ENCODE measurements around the gene TMEM38B. TPM values are rescaled to one million over a fixed set of nuclear protein-coding genes. Genes with fewer than 3 reads are reported as not detected.
"Not testable (repeated sequence)": the region's sequence is repeated elsewhere in the genome, so short reads cannot be mapped to it uniquely, and the experiment has no call there.

The TMEM38B gene
- total RNA-seq, 1 donor from 2014 or later: 29.3 TPM

DNA sequence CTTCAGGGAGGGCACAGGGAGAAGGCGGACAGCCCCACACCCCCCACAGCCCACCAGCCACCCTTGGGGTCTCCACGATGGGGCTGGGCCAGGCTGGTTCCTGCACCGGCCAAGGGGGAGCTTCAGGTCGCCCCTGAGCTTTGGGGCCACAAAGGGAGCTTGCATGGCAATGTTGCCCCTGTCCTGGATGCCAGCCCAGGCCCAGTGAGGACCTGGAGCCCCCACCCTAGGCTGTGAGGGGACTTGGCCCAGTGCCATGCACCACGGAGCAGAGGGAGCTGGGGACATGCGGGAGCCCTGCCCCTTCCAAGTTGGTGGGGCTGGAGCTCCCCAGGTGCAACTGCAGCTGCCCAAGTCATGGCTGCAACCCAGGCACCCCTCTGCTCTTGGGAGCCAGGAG lies 18.4 kb downstream of the TMEM38B start:
- DNase-seq (ENCODE audit: low spot score in 2 of 2): no peak
- FAIRE-seq: no peak

DNA sequence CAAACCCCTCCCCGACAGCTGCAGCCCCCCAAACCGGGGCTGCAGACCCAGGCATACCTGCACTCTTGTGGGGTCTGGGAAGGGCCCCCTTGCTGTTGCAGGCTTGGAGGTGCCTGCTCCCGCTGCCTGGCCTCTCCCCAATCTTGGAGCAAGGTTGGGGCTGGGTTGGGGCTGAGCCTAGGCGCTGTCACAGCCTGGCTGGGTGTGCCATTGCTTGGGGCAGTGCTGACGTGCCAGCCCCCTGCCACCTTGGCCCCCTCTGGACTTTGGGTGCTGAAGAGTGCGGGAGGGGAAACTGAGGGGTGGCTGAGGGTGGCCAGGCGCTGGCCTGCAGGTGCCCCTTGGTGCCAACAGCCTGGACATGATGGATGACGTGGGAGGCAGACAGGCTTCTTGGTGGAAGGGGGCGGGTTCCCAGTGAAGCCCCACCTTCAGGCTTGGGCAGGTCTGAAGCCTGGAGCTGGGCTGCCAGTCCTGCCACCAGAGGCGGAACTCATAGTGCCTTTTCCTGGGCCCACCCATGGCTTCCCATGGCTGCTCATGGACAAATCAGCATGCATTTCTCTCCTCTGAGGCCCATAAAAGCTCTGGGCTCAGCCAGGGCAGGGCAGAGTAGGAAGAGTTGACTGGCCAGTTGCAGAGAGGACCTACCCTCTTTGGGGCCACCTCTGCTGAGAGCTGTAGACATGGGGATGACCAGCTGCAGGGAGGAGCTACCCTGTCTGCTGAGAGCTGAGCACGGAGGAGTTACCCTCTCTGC lies 19.1 kb downstream of the TMEM38B start:
- no peak for FAIRE-seq

DNA sequence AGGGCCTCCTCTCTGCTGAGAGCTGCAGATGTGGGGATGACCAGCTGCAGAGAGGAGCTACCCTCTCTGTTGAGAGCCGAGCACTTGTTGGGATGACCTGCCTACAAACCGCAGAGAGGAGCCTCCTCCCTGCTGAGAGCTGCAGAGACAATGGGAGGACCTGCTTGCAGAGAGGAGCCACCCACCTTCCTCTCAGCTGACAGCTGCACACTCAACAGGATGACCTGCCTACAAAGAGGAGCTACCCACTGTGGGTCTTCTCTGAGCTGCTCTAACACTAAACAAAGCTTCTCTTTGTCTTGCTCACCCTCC lies 19.6 kb downstream of the TMEM38B start:
- no peak for DNase-seq (ENCODE audit: low spot score in 2 of 2)
- no peak for FAIRE-seq

More for the DNA sequence above, 19.1 kb downstream of the TMEM38B start:
- DNase-seq (ENCODE audit: low spot score in 2 of 2): no peak

DNA sequence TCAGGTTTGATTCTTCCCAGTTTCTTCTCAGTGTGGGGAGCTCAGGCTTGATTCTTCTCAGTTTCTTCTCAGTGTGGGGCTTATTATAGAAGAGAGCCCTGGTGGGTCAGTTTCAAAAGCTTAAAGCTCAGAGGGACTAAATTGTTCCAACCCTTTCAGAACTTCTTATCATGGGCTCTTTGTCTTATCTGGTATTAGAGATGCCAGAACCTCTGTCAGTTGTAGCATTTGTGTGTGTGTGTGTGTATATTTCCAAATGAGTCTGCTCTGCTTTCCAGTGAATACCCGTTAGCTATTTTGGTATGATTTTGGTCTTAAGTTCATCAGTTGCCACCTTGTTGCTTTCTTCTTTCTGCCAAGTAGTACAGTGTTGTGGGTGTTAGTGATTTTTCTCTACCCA lies 21.8 kb downstream of the TMEM38B start:
- no peak for DNase-seq (ENCODE audit: low spot score in 2 of 2)
- no peak for FAIRE-seq

DNA sequence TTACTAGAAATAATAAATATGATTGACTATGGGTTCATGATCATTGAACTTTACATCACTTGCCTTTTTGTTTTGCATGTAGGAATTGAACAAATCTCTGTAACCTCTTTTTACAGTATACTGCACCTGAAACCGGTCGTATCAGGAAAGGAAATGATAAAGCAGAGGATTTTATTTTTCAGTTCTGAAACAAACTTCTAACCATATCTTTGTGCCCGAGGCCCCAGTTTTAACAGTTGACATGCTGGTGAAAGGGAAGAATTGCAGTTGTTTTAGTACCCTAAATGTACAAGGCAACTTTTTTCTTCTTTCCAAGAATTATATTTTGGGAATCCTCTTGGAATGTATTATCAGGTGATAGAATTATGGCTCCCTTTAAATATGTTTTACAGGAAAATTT lies 27.8 kb downstream of the TMEM38B start:
- FAIRE-seq: no peak
- no peak for DNase-seq (ENCODE audit: low spot score in 2 of 2)

DNA sequence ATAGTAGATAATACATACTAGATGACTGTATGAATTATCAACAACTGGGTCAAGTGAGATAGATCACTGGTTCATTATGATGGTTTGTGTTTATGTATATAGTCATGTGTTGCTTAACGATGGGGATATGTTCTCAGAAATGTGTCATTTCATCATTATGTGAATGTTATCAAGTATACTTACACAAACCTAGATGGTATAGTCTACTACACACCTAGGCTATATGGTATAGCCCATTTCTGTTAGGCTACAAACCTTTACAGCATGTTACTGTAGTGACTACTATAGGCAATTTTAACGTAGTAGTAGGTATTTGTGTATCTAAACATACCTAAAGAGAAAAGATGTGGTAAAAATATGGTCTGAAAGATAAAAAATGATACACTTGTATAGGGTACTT lies 31.0 kb downstream of the TMEM38B start:
- DNase-seq (ENCODE audit: low spot score in 2 of 2) (no peak), FAIRE-seq (no peak)

DNA sequence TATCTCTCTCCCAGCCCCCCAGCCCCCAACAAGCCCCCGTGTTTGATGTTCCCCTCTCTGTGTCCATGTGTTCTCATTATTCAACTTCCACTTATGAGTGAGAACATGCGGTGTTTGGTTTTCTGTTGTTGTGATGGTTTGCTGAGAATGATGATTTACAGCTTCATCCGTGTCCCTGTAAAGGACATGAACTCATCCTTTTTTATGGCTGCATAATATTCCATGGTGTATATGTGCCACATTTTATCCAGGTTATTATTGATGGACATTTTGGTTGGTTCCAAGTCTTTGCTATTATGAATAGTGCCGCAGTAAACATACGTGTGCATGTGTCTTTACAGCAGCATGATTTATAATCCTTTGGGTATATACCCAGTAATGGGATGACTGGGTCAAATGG lies 33.9 kb downstream of the TMEM38B start:
- not testable (repeated sequence) for FAIRE-seq

DNA sequence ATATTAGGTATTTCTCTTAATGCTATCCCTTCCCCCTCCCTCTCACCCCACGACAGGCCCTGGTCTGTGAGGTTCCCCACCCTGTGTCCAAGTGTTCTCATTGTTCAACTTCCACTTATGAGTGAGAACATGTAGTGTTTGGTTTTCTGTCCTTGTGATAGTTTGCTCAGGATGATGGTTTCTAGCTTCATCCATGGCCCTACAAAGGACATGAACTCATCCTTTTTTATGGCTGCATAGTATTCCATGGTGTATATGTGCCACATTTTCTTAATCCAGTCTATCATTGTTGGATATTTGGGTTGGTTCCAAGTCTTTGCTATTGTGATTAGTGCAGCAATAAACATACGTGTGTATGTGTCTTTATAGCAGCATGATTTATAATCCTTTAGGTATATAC lies 37.1 kb downstream of the TMEM38B start:
- not testable (repeated sequence) for FAIRE-seq; DNase-seq (ENCODE audit: low spot score in 2 of 2)

More for the DNA sequence above, 33.9 kb downstream of the TMEM38B start:
- not testable (repeated sequence) for DNase-seq (ENCODE audit: low spot score in 2 of 2)

DNA sequence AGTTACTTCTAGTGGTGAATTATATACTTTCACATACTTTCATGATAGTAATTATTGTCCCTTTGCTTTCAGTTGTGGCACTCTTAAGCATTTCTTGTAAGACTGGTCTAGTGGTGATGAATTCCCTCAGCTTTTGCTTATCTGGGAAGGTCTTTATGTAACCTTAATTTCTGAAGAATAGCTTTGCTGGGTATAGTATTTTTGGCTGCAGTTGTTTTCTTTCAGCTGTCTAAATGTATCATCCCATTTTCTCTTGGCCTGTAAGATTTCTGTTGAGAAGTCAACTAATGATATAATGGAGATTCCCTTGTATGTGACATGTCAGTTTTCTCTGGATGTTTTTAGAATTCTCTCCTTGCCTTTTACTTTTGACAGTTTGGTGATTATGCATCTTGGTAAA lies 41.0 kb downstream of the TMEM38B start:
- FAIRE-seq (no peak), DNase-seq (ENCODE audit: low spot score in 2 of 2) (no peak)

DNA sequence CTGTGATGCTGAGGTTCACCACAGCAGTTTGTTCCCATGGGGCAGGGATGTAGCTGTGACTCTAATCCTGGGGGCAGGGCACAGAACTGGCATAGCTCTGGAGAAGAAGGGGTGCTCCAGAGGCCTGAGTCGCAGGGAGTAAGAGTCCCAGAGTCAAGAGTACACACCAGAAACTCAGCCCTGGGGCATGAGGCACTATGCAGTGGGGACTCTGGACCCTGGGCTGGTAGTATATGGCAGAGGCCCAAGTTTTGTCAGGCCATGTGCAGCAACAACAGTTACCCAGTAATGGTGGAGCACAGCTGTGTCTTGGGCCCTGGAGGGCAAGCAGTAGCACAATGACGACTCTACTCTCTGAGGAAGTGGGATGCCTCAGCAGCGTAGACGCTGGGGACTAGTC lies 42.9 kb downstream of the TMEM38B start:
- FAIRE-seq (no peak), DNase-seq (ENCODE audit: low spot score in 2 of 2) (no peak)

DNA sequence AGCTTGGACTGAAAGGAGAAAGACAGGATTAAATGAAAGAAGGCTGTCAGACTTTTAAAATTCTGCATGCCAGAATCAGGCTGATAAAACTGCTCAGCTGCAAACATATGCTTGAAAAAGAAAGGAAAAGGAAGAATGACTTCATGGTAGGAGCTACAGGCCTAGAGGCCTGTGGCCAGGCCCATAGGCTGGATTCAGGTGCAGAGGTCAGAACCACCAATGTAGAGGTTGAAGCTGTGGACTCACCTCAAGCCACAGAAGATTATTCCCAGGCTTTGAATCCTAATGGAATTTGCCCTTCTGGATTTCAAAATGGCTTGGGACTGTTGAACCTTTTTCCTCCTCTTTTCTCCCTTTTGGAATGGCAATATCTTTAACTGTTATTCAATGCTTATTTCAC lies 47.7 kb downstream of the TMEM38B start:
- FAIRE-seq (no peak), DNase-seq (ENCODE audit: low spot score in 2 of 2) (no peak)

DNA sequence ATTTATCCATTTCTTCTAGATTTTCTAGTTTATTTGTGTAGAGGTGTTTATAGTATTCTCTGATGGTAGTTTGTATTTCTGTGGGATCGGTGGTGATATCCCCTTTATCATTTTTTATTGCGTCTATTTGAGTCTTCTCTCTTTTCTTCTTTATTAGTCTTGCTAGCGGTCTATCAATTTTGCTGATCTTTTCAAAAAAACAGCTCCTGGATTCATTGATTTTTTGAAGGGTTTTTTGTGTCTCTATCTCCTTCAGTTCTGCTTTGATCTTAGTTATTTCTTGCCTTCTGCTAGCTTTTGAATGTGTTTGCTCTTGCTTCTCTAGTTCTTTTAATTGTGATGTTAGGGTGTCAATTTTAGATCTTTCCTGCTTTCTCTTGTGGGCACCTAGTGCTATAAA lies 53.0 kb downstream of the TMEM38B start:
- FAIRE-seq; DNase-seq (ENCODE audit: low spot score in 2 of 2): not testable (repeated sequence)

DNA sequence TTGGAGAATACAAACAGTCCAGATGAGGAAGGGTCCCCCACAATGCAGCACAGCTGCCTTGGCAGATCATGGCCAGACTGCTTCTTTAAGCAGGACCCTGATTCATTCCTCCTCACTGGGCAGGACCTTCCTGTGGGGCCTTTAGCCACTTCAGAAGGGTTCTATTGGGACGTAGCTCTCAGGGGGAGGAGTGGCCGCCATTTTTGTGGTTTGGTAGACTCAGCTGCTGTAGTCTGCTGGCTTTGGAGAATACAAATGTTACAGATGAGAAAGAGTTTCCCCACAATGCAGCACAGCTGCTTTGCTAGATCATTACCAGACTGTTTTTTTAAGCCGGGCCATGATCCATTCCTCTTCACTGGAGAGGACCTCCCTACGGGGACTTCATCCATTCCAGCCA lies 57.4 kb downstream of the TMEM38B start:
- DNase-seq (ENCODE audit: low spot score in 2 of 2) (no peak), FAIRE-seq (no peak)

DNA sequence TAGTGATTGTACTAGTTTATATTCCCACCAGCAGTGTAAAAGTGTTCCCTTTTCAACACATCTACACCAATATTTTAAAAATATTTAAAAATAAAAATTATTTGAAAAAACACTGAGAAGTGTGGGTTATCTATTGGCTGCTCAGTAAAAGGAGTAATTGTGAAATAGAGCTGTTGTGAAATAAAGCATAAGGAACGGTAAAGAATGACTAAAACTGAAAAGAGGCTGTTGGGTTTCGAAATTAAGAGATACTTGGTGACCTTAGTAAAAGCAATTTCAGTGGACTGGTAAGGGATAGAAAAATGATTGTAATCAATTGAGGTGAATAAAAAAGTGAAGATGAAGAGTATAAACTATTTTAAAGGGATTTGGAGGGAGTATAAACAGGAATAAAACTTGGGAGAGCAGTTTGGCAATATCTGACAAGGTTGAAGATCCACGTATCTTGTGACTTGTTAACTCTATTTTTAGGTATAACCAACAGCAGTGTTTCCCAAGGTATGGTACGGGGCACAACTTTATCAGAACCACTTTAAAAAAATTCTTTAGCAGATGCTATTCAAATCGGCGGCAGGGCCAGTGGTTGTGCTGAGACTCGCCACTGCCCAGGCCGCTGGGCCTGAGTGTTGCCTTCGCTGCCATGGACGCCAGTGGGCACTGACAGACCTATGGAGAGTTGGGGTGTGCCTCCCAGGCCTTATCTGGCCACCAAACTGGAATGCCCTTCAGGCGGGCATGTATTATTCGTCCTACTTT lies 63.3 kb downstream of the TMEM38B start:
- no peak for DNase-seq (ENCODE audit: low spot score in 2 of 2)
- FAIRE-seq: no peak

DNA sequence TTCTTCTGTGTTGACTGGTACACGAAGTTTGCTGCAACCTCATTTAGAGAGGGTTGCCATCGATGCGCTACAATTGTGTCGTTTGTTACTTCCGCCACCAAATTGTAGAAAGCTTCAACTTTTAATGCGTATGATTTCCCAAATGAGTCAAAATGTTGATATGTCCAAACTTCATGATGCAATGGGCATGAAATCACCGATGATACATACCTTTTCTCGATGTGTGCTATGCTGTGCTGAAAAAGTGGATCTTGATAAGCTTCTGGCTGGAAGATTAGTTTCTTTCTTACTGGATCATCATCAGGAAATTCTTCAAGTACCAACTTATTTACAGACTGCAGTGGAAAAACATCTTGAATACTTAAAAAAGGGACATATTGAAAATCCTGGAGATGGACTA lies 65.7 kb downstream of the TMEM38B start:
- FAIRE-seq (no peak), DNase-seq (ENCODE audit: low spot score in 2 of 2) (no peak)

DNA sequence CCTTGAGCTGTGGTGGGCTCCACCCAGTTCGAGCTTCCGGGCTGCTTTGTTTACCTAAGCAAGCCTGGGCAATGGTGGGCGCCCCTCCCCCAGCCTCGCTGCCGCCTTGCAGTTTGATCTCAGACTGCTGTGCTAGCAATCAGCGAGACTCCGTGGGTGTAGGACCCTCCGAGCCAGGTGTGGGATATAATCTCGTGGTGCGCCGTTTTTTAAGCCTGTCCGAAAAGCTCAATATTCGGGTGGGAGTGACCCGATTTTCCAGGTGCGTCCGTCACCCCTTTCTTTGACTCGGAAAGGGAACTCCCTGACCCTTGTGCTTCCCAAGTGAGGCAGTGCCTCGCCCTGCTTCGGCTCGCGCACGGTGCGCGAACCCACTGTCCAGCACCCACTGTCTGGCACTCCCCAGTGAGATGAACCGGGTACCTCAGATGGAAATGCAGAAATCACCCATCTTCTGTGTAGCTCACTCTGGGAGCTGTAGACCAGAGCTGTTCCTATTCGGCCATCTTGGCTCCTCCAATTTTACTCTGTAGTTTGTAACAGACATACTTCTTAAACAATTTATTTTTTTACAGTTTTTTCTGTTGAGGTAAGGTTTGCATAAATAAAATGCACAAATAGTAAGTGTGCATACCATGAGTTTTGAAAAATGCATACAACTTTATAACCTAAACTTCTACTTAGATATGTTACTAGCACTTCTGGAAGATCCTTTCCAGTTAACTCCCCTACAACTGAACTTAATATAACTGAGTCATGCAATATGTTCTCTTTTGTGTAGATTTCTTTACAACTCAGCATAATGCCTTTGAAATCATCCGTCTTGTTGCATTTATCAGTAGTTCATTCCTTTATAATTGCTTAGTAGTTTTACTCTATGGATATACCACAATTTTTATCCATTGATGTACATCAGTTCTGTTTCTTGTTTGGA lies 88.5 kb downstream of the TMEM38B start:
- not testable (repeated sequence) for FAIRE-seq; DNase-seq (ENCODE audit: low spot score in 2 of 2)

DNA sequence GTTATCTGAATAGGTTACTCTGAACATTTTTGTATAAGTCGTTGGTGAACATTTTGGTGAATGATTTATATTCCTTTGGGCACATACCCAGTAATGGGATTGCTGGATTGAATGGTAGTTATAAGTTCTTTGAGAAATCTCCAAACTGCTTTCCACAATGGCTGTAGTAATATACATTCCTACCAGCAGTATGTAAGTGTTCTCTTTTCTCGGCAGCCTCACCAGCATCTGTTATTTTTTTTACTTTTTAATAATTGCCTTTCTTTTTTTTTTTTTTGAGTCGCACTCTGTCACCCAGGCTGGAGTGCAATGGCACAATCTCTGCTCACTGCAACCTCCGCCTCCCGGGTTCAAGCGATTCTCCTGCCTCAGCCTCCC lies 89.1 kb downstream of the TMEM38B start:
- DNase-seq (ENCODE audit: low spot score in 2 of 2); FAIRE-seq: not testable (repeated sequence)

DNA sequence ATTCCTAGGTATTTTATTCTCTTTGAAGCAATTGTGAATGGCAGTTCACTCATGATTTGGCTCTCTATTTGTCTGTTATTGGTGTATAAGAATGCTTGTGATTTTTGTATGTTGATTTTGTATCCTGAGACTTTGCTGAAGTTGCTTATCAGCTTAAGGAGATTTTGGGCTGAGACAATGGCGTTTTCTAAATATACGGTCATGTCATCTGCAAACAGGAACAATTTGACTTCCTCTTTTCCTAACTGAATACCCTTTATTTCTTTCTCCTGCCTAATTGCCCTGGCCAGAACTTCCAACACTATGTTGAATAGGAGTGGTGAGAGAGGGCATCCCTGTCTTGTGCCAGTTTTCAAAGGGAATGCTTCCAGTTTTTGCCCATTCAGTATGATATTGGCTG lies 92.5 kb downstream of the TMEM38B start:
- not testable (repeated sequence) for DNase-seq (ENCODE audit: low spot score in 2 of 2); FAIRE-seq

DNA sequence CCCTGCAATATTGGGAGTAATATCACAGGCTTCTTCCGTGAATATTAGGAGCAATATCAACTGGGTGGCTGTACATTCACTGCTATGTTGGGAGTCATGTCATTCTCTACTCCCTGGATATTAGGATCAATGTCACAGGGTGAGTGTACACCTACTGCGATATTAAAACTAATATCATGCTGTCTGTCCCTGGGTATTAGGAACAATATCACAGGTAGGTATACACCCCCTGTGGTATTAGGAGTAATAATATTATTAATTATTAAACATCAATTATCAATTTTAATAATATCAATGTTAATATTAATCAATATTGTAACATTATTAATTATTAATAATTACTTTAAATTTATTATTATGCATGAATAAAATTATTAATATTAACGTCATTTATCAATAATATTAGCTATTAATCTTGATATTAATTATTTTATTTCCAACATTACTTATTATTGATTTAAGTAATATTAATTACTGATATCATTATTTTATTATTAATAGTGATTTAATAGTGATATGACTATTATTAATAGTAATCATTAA lies 121.9 kb downstream of the TMEM38B start:
- DNase-seq (ENCODE audit: low spot score in 2 of 2) (no peak), FAIRE-seq (peak; percentile 99)

DNA sequence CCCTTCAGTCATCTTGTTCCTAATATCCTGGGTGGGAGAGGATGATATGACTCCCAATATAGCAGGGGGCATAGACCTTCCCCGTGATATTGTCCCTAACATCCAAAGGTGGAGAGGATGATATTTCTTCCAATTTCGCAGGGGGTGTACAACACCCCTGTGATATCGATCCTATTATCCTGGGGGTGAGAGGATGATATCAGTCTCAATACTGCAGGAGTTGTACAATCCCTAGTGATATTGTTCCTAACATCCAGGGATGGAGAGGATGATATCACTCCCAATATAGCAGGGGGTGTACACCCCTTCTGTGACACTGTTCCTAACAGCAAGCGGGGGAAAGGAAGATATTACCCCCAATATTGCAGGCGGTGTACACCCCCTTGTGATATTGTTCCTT lies 122.6 kb downstream of the TMEM38B start:
- DNase-seq (ENCODE audit: low spot score in 2 of 2): no peak
- no peak for FAIRE-seq

DNA sequence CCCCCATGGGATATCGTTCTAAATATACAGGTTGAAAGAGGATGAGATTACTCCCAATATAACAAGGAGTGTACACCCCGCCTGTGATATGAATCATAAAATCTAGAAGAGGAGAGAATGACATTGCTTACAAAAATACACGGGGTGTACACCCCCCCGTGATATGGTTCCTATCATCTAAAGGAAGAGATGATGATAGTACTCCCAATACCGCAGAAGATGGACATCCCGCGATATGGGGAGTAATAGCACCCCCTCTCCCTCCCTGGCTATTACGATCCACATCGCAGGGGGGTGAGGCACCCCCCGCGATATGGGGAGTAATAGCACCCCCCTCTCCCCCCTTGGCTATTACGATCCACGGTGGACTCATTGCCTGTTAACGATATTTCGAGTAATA lies 124.6 kb downstream of the TMEM38B start:
- DNase-seq (ENCODE audit: low spot score in 2 of 2) (no peak), FAIRE-seq (no peak)

All from frontal cortex (tissue), 4 donors.